HG02938 (cell line): Measurements from ENCODE around the gene ABHD13.
"Not testable (repeated sequence)": the region's sequence is repeated elsewhere in the genome, so short reads cannot be mapped to it uniquely, and the experiment has no call there.

Source experiments
- ATAC-seq: cut with Tn5 transposase; IDR thresholded peaks from one replicate; pipeline ENCODE4 v1.9.1; 2021; ENCODE audit warnings: mild to moderate bottlenecking, moderate library complexity; ENCODE audit not compliant: unreplicated experiment

ABHD13 gene

GRCh38 chr13:108218044-108218974 is at the start of gene ABHD13:
Gene ABHD13 (plus strand): TSS chr13:108218392. CDS start chr13:108229219, 10,827 bp downstream.
- peak; percentile 73 for ATAC-seq

DNA sequence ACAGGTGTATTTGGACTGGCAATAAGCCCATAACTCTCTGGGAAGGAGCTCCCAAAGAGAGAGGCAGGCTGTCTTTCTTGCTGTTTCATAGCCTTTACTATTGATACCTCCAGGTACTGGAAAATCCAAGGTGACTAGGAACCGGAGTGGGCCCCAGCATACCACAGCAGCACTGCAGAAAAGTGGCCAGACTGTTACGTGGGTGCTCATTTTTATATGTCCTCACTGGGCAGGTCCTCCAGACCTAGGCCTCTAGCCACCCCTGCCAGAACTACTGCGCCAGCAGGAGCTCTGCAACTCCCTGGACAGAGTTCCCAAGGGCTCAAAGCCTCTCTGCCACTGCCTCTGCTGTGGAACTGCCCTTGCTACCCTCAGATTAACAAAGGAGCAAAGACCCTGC is 49.3 kb upstream of the ABHD13 start:
- ATAC-seq, result no peak

- no peak for ATAC-seq
Measured at GRCh38 chr13:108176685-108177274, 41.4 kb upstream of the ABHD13 start.

DNA sequence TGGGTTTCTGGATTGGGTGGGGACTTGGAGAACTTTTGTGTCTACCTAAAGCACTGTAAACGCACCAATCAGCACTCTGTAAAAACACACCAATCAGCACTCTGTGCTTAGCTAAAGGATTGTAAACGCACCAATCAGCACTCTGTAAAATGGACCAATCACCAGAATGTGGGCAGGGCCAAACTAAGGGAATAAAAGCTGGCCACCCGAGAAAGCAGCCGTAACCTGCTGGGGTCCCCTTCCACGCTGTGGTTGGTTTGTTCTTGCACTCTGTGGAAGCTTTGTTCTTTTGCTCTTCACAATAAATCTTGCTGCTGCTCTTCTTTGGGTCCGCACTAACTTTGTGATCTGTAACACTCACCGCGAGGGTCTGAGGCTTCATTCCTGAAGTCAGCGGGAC is 40.1 kb upstream of the ABHD13 start:
- ATAC-seq, result no peak

DNA sequence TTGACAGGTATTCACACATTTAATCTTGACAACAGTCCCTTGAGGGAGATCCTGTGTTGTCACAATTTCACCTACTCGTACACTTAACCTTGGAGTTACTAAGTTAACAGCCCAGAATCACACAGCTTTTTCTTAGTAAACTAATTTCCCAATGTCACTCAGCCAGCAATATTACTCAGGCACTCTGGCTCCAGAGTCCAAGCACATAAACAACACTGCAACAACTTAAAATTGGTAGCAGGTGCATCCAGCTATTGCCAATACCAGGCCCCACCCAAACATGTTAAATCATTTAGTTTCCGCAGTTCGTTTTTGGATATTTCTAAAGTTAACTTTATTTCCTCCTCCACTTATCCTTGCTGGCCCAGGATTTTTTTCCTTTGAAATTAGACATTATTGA is 35.5 kb upstream of the ABHD13 start:
- ATAC-seq, result no peak

DNA sequence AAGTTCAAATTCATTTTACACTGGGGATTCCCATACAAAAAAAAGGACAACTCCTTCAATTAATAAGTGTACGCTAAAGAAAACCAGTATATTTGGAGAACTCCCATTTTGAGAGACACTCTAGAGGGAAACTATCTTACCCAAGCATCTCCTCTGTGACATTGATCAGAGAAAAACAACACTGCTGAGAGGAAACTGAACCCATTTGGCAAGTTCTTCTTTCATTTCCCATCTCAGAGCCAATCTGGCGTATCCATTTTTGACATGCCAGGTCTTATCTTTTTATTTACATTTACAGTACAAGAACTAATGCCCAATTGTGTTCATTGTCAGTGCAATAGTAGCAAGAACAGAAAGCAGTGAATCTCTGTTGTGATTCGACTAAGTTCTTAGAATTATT is 33.0 kb upstream of the ABHD13 start:
- no peak for ATAC-seq

GRCh38 chr13:108188260-108188659 is 29.9 kb upstream of the ABHD13 start:
- no peak for ATAC-seq

GRCh38 chr13:108190897-108191296 is 27.3 kb upstream of the ABHD13 start:
- no peak for ATAC-seq

GRCh38 chr13:108193806-108194205 is 24.4 kb upstream of the ABHD13 start:
- no peak for ATAC-seq

DNA sequence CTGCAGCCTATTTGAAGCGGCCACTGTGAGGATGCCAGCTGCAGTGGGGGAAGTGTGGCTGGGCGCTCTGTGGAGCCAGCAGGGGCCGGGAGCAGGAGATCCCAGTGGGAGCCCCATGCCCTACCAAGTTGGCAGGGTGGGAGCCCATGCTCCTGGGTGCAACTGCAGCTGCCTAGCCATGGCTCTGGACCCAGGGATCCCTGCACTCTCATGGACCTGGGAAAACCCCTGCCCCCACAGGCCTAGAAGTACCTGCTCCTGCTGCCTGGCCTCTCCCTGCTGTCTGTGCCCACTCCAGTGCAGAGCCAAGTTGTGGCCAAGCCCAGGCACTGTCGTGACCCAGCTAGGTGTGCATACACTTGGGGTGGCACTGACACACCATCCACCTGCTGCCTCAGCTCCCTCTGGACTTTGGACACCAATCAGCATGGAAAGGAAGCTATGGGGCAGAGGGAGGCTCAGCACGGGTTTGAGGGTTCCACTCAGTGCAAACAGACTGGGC is 23.7 kb upstream of the ABHD13 start:
- no peak for ATAC-seq

DNA sequence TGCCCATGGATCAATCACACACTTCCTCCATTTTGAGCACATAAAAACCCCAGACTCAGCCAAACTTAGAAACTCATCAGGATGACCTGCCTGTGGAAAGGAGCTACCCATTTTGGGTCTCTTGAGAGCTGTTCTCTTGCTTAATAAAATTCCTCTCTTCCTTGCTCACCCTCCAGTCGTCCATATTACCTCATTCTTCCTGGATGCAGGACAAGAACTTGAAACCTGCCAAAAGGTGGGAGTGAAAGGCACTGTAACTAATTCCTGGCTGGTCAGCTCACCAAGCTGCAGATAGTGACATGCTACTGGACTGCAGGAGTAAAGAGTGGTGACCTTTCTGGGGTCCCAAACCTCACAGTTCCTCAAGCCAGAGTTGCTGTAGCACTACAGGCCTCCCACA is 23.0 kb upstream of the ABHD13 start:
- no peak for ATAC-seq

DNA sequence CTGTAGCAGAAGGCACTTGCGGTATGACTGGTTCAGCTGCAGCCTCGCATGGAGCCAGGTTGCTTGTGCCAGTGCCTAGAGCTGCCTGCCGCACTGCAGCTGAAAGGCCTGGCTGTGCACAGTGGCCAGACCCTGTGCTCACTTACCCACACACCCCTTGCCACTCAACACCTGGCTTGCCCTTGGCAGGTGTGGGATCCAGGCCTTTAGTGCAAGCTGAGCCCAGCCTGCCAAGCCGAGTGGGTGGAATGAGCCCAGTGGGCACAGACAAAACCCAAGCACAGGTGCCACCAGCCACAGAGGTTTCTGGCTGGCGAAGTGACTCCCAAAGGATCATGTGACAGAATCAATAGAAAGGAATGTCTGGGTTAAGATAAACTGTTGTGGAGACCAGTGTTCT is 22.3 kb upstream of the ABHD13 start:
- ATAC-seq, result no peak

DNA sequence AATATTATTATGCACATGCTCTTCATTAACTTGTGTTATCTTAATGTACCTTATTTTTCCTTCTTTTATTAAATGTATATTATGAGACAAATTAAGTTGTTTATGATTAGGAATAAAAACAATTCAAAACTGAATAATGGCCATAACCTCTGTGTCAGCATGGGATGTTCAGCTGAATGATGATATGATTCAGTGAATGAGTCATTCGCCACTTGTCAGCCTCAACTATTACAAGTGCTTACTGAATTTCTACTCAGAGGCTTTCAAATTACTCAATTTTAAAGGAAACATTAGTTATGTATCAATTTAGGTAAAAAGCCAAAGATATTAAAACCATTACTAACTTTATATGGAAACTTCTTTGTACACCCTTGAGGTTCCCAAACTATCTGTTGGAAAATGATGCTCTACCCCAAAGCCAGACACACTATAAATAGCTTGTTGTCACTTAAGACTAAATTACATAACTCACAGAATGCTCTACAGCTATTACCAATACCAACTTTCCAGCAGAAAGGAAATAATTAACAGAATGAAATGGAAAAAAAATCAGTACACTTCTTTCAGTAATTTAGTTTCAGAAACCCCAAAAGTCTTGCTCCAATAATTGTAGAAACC is 17.3 kb upstream of the ABHD13 start:
- no peak for ATAC-seq

GRCh38 chr13:108210551-108210950 is 7.6 kb upstream of the ABHD13 start:
- ATAC-seq, result no peak

DNA sequence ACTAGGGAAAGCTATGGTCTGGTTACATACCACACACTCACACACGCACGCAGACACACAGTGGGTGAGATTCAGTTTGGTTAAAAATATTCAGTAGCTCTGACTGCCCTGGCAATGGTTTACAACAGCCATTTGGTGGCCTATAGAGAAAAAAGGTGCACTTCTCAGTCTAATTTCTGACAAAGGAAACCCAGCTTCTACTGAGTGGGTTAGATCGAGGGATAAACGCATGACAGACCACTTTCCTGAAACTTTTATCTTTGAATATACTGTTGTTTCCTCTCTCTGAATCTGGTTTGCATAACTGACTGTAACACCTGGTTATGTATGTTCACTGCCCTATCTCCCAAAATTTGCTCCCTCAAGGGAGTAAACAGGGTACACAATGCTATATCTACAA is 5.3 kb upstream of the ABHD13 start:
- peak; percentile 39 for ATAC-seq

- ATAC-seq, result no peak
Measured at GRCh38 chr13:108213946-108214345, 4.2 kb upstream of the ABHD13 start.

DNA sequence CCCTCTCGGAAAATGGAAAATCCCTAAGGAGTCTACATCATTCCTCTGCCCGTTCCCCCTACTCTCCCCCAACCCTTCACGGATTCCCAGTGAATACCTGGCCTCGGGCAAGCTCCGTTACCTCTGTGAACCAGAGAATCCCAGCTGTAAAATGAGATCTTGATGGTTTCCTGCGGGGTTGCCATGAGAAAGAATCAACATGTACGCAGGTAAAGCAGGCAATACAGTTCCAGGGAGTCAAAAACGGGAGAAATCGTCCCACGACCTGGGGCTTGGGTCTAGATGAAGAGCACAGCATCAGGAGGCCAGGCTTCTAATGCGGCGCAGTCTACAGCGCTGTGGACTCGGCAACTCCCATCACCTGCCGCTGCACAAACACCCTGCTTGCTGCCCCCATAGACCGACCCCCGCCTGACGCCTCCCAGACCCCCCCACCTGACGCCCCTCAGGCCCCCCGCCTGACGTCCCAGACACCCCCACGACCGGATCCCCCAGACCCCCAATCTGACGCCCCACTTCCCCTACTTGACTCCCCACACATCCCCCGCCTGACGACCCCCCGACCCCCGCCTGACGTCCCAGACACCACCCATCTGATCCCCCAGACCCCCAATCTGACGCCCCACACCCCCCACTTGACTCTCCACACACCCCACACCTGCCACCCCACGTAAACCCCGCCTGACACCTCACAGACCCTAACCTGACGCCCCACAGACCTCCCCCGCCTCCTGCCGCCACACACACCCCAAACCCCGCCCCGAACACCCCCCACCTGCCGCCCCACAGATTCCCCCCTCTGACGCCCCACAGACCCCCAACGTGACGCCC is 3.5 kb upstream of the ABHD13 start:
- ATAC-seq, result no peak

DNA sequence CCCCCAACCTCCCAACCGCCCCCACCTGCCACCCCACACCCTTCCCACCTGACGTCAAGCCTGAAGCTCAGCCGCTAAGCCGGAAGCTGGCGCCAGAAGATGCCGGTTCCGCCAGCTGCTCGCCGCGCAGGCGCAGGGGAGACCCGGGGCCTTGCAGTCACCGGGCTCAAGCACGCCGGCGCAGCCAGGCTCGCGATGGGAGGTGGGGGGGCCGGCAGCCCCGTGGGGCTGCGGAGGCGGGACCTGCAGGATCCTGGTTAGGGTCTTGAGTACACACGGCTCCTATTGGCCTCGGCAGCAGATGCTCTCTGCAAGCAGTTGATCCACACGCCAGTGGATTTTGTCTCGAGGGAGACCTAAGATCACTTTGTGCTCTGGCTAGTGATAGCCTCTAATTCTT is 2.8 kb upstream of the ABHD13 start, which contains the start of gene LIG4:
LIG4 (minus strand) TSS at position 101 of the 400 bp plus-strand sequence. CDS start 4,268 bp downstream, outside the sequence.
- ATAC-seq, result peak; percentile 53

DNA sequence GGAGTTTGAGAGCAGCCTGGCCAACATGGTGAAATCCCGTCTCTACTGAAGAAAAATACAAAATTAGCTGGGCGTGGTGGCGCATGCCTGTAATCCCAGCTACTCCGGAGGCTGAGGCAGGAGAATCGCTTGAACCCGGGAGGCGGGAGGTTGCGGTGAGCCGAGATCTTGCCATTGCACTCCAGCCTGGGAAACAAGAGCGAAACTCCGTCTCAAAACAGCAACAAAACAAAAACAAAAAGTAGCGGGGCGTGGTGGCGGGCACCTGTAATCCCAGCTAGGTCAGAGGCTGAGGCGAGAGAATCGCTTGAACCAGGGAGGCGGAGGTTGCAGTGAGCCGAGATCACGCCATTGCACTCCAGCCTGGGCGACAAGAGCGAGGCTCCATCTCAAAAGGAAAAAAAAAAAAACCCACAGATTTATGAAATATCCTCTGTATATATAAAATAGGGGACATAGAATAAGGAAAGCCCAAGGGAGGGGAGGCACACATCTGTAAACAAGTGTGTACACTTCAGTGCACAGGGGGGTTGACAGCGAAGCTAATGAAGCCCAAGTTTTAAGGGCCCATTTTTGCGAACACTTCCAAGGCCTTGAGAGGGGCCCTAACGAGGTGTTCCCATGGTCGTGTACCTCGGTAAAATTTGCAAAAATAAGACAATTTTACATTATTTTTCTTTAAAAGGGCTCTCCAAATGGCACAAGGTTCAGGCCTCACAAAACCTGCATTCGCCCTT is 717 bp upstream of the ABHD13 start:
- ATAC-seq, result not testable (repeated sequence)

DNA sequence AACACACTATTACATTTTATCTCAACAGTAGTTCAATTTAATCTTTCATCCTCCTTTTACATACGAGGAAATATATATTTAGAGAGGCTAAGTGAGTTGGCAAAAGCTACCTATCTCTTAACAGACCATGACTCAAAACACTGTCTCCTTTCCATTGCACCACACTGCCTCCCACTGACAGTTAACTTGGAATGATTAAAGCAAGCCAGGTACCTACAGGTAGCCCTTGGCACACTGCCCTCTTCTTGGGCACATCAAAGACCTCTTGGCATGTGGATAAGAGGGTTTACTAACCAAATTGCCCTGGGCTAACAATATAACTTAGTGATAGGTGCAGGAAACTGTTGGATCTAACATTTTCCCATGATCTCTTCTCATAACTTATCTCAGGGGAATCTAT is 1.8 kb downstream of the ABHD13 start:
- ATAC-seq, result no peak
